ENCODE results near the gene DNAJC1. TPM values are rescaled to one million over a fixed set of nuclear protein-coding genes. Genes with fewer than 3 reads are reported as not detected.

DNAJC1 gene
- total and polyA plus RNA-seq, 11 donors: 9.5 to 68.4 (median 14.1) TPM

- no peak for ATAC-seq
- Histone ChIP-seq H3K27me3 (no peaks in the 10 kb centered on the region), H3K4me1 (no peaks in the 10 kb centered on the region), H3K36me3 (no peaks in the 10 kb centered on the region), H3K9me3 (peaks cover 0 to 5% (median 0%) of the 10 kb centered on the region in 12 donors), H3K27ac (no peak overlapping the region), H3K4me3 (no peak overlapping the region)
- no peak for DNase-seq
- intact Hi-C loops (cut with DNase I): no loop called here
- 90 to 97% (median 94%) methylated on average over 2 of the region's 2 CpGs for WGBS, 4 donors
- TF ChIP-seq CTCF (IDR thresholded peaks at IDR 0.05) (no peak), POLR2A (IDR thresholded peaks at IDR 0.05) (no peak)
Measured at GRCh38 chr10:22030421-22030820, 26.9 kb upstream of the DNAJC1 start.

- no peaks in the 10 kb centered on the region for H3K27me3 ChIP-seq
- H3K4me3 ChIP-seq: no peak overlapping the region
- H3K36me3 ChIP-seq: no peaks in the 10 kb centered on the region
- H3K9me3 ChIP-seq: no peaks in the 10 kb centered on the region
- DNase-seq: no peak
- H3K4me1 ChIP-seq: no peaks in the 10 kb centered on the region
- no peak for ATAC-seq
- no peak for TF ChIP-seq CTCF (IDR thresholded peaks at IDR 0.05)
- TF ChIP-seq POLR2A (IDR thresholded peaks at IDR 0.05): no peak
- intact Hi-C loops (cut with DNase I): no loop called here
- no peak overlapping the region for H3K27ac ChIP-seq
- 77 to 85% (median 78%) methylated on average over 12 of the region's 12 CpGs for WGBS, 4 donors
Measured at GRCh38 chr10:22029445-22030236, 26.1 kb upstream of the DNAJC1 start.

- Histone ChIP-seq H3K27ac (no peak overlapping the region), H3K36me3 (no peaks in the 10 kb centered on the region), H3K4me3 (no peak overlapping the region), H3K27me3 (no peaks in the 10 kb centered on the region), H3K4me1 (peaks cover 0 to 7% (median under 1%) of the 10 kb centered on the region in 12 donors), H3K9me3 (no peaks in the 10 kb centered on the region)
- no peak for ATAC-seq
- intact Hi-C loops (cut with DNase I): no loop called here
- TF ChIP-seq POLR2A (IDR thresholded peaks at IDR 0.05) (no peak), CTCF (IDR thresholded peaks at IDR 0.05) (no peak)
- DNase-seq: no peak
- 79 to 86% (median 80%) methylated on average over 7 of the region's 7 CpGs for WGBS, 4 donors
Measured at GRCh38 chr10:22027364-22028238, 24.1 kb upstream of the DNAJC1 start.

- WGBS, 4 donors: 74 to 87% (median 83%) methylated on average over 1 of the region's 1 CpG
- H3K9me3 ChIP-seq: no peaks in the 10 kb centered on the region
Measured at GRCh38 chr10:22026287-22026686, 22.8 kb upstream of the DNAJC1 start.

More at GRCh38 chr10:22026287-22026686, 22.8 kb upstream of the DNAJC1 start:
- no peak for DNase-seq
- Histone ChIP-seq H3K4me1 (peaks cover 0 to 20% (median 10%) of the 10 kb centered on the region in 12 donors), H3K27ac (no peak overlapping the region), H3K36me3 (no peaks in the 10 kb centered on the region), H3K27me3 (no peaks in the 10 kb centered on the region), H3K4me3 (no peak overlapping the region)
- TF ChIP-seq POLR2A (IDR thresholded peaks at IDR 0.05) (no peak), CTCF (IDR thresholded peaks at IDR 0.05) (no peak)
- no peak for ATAC-seq
- intact Hi-C loops (cut with DNase I): no loop called here
